K562 (cell line): Measurements from ENCODE around the gene RALGAPB. TPM values are rescaled to one million over a fixed set of nuclear protein-coding genes. Genes with fewer than 3 reads are reported as not detected.
A peak's percentile ranks its signal among the peaks of the same experiment; 100 is the strongest.

Source experiments
- ATAC-seq: fragments of 200-7000 bp; cut with Tn5 transposase; 3 replicates; pipeline ENCODE4 v1.9.1; 2020; ENCODE audit warnings: moderate library complexity
- BruUV-seq: library from RNA; stranded (reverse); fragments of 400-500 nt; replicated peaks from 2 replicates; lab custom pipeline; 2021; lab: Mats Ljungman, UMichigan
- CTCF ChIA-PET: fragments of 300-600 bp; formaldehyde crosslinking; extraction: SDS; loops from one replicate; lab custom pipeline; 2021; ENCODE audit warnings: low intra/inter-chr PET ratio; lab: Yijun Ruan, JAX
- POLR2A ChIA-PET: fragments of 300-600, 350-650 bp; sonication (Branson Sonifier 250); formaldehyde crosslinking; extraction: SDS; loops from one replicate; lab custom pipeline; 2021; ENCODE audit warnings: antibody characterized with exemption, inconsistent platforms; lab: Yijun Ruan, JAX
- DNase-seq, 4 experiments: peaks; one replicate each; pipeline versions ENCODE4 v3.0.0 to v3.0.0-alpha.2; 2011 to 2018; ENCODE audit warnings: low spot score in 3 of 4, mixed read lengths in 3 of 4; ENCODE audit errors: extremely low read depth in 1 of 4
- FAIRE-seq: peaks from 2 replicates; lab custom pipeline; 2011; peaks lifted over from hg19 to GRCh38; lab: Jason Lieb, UNC
- H2AFZ ChIP-seq: 2 replicates; pipeline ENCODE4 v1.6.0; 2011; ENCODE audit warnings: low read depth, low read length, control low read depth, inconsistent platforms
- H3K27ac ChIP-seq: fragments of 200-600 bp; 3 replicates; pipeline ENCODE4 v1.8.0; 2011; ENCODE audit warnings: low read depth, mild to moderate bottlenecking, control low read depth, inconsistent platforms, low read length, moderate library complexity, mixed read lengths; ENCODE audit errors: extremely low read depth
- H3K27me3 ChIP-seq, 2 experiments: fragments of 300-600 bp in 1 of 2; 2 replicates in 1 of 2; 3 replicates in 1 of 2; pipeline versions ENCODE4 v1.6.0 to v1.8.0; 2011; ENCODE audit warnings: inconsistent platforms in 2 of 2, low read length in 2 of 2, mild to moderate bottlenecking in 1 of 2, mixed read lengths in 1 of 2, moderate library complexity in 1 of 2; ENCODE audit not compliant: control insufficient read depth in 2 of 2, insufficient read depth in 2 of 2
- H3K36me3 ChIP-seq: fragments of 300-600 bp; 3 replicates; pipeline ENCODE4 v1.8.0; 2011; ENCODE audit warnings: mild to moderate bottlenecking, low read length, inconsistent platforms; ENCODE audit not compliant: control insufficient read depth, insufficient read depth
- H3K4me1 ChIP-seq, 2 experiments: fragments of 200-600 bp in 1 of 2; replicated peaks in 1 of 2; 2 replicates in 1 of 2; 3 replicates in 1 of 2; pipeline versions ENCODE4 v1.5.1 to v1.8.0; 2011; ENCODE audit warnings: inconsistent platforms in 2 of 2, low read length in 2 of 2, mild to moderate bottlenecking in 1 of 2, mixed read lengths in 1 of 2, moderate library complexity in 1 of 2; ENCODE audit not compliant: control insufficient read depth in 2 of 2, insufficient read depth in 2 of 2
- H3K4me2 ChIP-seq: 2 replicates; pipeline ENCODE4 v1.6.1; 2011; ENCODE audit warnings: low read length, control low read depth, inconsistent platforms, mixed read lengths; ENCODE audit not compliant: insufficient read depth
- H3K4me3 ChIP-seq: fragments of 200-600 bp; sonication (generic), shearing (Covaris generic); 2 replicates; pipeline ENCODE4 v1.5.1; 2016; ENCODE audit warnings: control low read depth, inconsistent platforms
- H3K79me2 ChIP-seq: fragments of 200-600 bp; 3 replicates; pipeline ENCODE4 v1.8.0; 2011; ENCODE audit warnings: low read length, inconsistent platforms; ENCODE audit not compliant: control insufficient read depth, insufficient read depth
- H3K9ac ChIP-seq, 2 experiments: 2 replicates each; pipeline versions ENCODE4 v1.6.0 to v1.6.1; 2011; ENCODE audit warnings: low read depth in 2 of 2, low read length in 2 of 2, control low read depth in 1 of 2, inconsistent platforms in 1 of 2, mild to moderate bottlenecking in 1 of 2, mixed read lengths in 1 of 2; ENCODE audit not compliant: insufficient read depth in 1 of 2
- H3K9me1 ChIP-seq: one replicate; pipeline ENCODE4 v1.6.0; 2011; ENCODE audit warnings: inconsistent platforms, mild to moderate bottlenecking, low read length, moderate library complexity; ENCODE audit not compliant: control insufficient read depth, insufficient read depth
- H3K9me3 ChIP-seq: replicated peaks from 2 replicates; pipeline ENCODE4 v1.5.1; 2011; ENCODE audit warnings: low read depth, low read length, inconsistent platforms; ENCODE audit not compliant: control insufficient read depth, insufficient read depth
- H4K20me1 ChIP-seq: replicated peaks from 2 replicates; pipeline ENCODE4 v1.6.1; 2011; ENCODE audit warnings: low read length, inconsistent platforms, mixed read lengths; ENCODE audit not compliant: control insufficient read depth, insufficient read depth
- BRD9 ChIP-seq: fragments of 450-650 bp; IDR thresholded peaks from 2 replicates; pipeline ENCODE4 v1.6.1; 2018; ENCODE audit warnings: low read depth; ENCODE audit not compliant: partially characterized antibody
- CBFA2T2 ChIP-seq: fragments of 450-650 bp; conservative IDR thresholded peaks from 2 replicates; pipeline ENCODE4 v1.6.1; 2017; ENCODE audit warnings: mild to moderate bottlenecking
- CBFA2T3 ChIP-seq: fragments of 450-650 bp; IDR thresholded peaks from 2 replicates; pipeline ENCODE4 v1.6.1; 2017
- NFRKB ChIP-seq: fragments of 450-650 bp; IDR thresholded peaks from 2 replicates; pipeline ENCODE4 v1.6.1; 2016; ENCODE audit warnings: low read depth
- TCF3 ChIP-seq: sonication (generic); formaldehyde crosslinking; IDR thresholded peaks from 2 replicates; pipeline ENCODE4 v1.4.0; 2020; ENCODE audit warnings: mild to moderate bottlenecking, missing genetic modification reagents
- ZKSCAN1 ChIP-seq: fragments of 150-350 bp; IDR thresholded peaks from 2 replicates; pipeline ENCODE4 v1.6.1; 2016; ENCODE audit warnings: low read depth, low read length
- ZNF24 ChIP-seq: fragments of 450-650 bp; IDR thresholded peaks from 2 replicates; pipeline ENCODE4 v1.6.1; 2016
- ZNF561 ChIP-seq: fragments of 450-650 bp; formaldehyde crosslinking; conservative IDR thresholded peaks from 2 replicates; pipeline ENCODE4 v1.4.0; 2020; ENCODE audit warnings: mild to moderate bottlenecking, moderate library complexity
- ZNF583 ChIP-seq: fragments of 250-450 bp; sonication (Bioruptor Pico); IDR thresholded peaks from 2 replicates; pipeline ENCODE4 v1.4.0; 2020
- WGBS: fragments of 100-300 bp; shearing (Covaris generic); methylation state at CpG from one replicate; pipeline ENCODE4 v1.1.6; 2016; ENCODE audit warnings: low coverage, mixed read lengths; ENCODE audit not compliant: insufficient coverage; ENCODE audit errors: missing lambda C conversion rate; 5-methylcytosine and 5-hydroxymethylcytosine counted together
- in situ Hi-C: fragments of 300-500 bp; cut with MboI; formaldehyde crosslinking; loops from 4 replicates; pipeline ENCODE4 v1.15.0; 2018; ENCODE audit warnings: inconsistent platforms, mixed read lengths
- intact Hi-C: fragments of 100-400 bp; cut with micrococcal nuclease; formaldehyde crosslinking; loops from 2 replicates; pipeline ENCODE4 v1.14.2; 2022
- polyA plus RNA-seq, 8 experiments: library from polyadenylated mRNA; depleted of rRNA in 4 of 8; stranded (reverse) in 5 of 8; unstranded in 3 of 8; fragments of >200 nt; fragmentation: Nextera tagmentation in 2 of 8; fragmentation: Illumina TruSeq in 1 of 8; extraction: Ambion mirVana in 2 of 8; extraction: Trizol in 1 of 8; gene quantifications; 2 replicates each; pipeline versions ENCODE4 v1.2.1 to v1.2.3, GENCODE V29; 2011 to 2014; ENCODE audit warnings: inconsistent platforms in 1 of 8, missing spikeins in 1 of 8
- total RNA-seq, 7 experiments: library from RNA; depleted of rRNA in 6 of 7; stranded (reverse); fragments of >200 nt in 6 of 7; fragmentation: Illumina TruSeq in 2 of 7; extraction: Trizol in 2 of 7; gene quantifications; 2 replicates each; pipeline versions ENCODE4 v1.2.1 to v1.2.3, GENCODE V29; 2011 to 2021; ENCODE audit warnings: low replicate concordance in 1 of 7
- TF ChIP-seq, protein P1 (sequence below): fragments of 250-450 bp; sonication (Bioruptor Pico); IDR thresholded peaks from 2 replicates; pipeline ENCODE4 v1.5.0; 2021; ENCODE audit warnings: mild to moderate bottlenecking, borderline replicate concordance
- TF ChIP-seq, protein P2 (sequence below): sonication (generic); formaldehyde crosslinking; IDR thresholded peaks from 2 replicates; pipeline ENCODE4 v1.8.1; 2023; ENCODE audit warnings: missing genetic modification reagents, mild to moderate bottlenecking, borderline replicate concordance

RALGAPB gene
- total and polyA plus RNA-seq, 9 of the 15 experiments (the other 6 are each of a cell fraction or from before 2014, with no cell fraction given): 4.3 to 25.6 (median 13.6) TPM

DNA sequence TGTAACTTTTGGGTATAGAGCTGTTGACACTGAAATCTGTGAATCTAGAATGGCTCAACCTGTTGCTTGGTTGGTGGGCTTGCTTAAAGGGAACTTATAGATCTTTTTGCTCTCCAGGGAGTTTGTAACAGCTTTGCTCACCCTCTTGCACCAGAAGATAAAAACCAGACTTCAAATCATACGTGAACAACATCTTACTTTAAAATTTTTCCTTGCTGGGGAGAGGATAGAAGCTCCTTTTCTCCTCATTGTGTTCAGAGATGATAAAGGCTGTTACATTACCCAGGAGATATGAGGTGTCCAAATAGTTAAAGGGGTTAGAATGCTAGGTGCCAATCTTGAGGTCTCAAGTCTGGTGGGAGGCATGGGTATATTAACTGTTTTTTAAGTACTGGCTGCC lies 46.8 kb downstream of the RALGAPB start:
- no TSS peak for BruUV-seq
- POLR2A ChIA-PET: interaction anchor here (0.6 to 2.3 kb wide), 8 partner anchors 14 to 256 kb away, joined by 3 to 7 read pairs (median 4); no protein-coding TSS in a partner anchor
- Histone ChIP-seq H3K36me3 (peaks cover 46% of the 10 kb centered on the region), H4K20me1 (no peaks in the 10 kb centered on the region), H2AFZ (no peak overlapping the region), H3K27ac (no peak overlapping the region), H3K4me1 (0 out of 5 replicates have a peak, but pooled peaks cover 0 to 3% of the 10 kb centered on the region in 2 experiments), H3K9ac (no peak overlapping the region), H3K9me3 (no peaks in the 10 kb centered on the region)
- 33% methylated on average over 1 of the region's 1 CpG for WGBS
- DNase-seq (peak in 1 of 4 experiments; percentile 12), ATAC-seq (no peak)
- TF ChIP-seq ZNF24: no peak
- TF ChIP-seq ZKSCAN1: no peak
- TF ChIP-seq, protein P1, sequence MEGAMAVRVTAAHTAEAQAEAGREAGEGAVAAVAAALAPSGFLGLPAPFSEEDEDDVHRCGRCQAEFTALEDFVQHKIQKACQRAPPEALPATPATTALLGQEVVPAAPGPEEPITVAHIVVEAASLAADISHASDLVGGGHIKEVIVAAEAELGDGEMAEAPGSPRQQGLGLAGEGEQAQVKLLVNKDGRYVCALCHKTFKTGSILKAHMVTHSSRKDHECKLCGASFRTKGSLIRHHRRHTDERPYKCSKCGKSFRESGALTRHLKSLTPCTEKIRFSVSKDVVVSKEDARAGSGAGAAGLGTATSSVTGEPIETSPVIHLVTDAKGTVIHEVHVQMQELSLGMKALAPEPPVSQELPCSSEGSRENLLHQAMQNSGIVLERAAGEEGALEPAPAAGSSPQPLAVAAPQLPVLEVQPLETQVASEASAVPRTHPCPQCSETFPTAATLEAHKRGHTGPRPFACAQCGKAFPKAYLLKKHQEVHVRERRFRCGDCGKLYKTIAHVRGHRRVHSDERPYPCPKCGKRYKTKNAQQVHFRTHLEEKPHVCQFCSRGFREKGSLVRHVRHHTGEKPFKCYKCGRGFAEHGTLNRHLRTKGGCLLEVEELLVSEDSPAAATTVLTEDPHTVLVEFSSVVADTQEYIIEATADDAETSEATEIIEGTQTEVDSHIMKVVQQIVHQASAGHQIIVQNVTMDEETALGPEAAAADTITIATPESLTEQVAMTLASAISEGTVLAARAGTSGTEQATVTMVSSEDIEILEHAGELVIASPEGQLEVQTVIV (CRISPR knock-in tag): no peak
- no peak for TF ChIP-seq BRD9
- TF ChIP-seq ZNF583 (CRISPR knock-in tag): no peak
- peak; percentile 48 for TF ChIP-seq CBFA2T3
- TF ChIP-seq ZNF561 (CRISPR knock-in tag): no peak
- TF ChIP-seq NFRKB: no peak
- 0 out of 2 replicates have a peak, but pooled peaks have one; percentile 10 for TF ChIP-seq CBFA2T2
- TF ChIP-seq, protein P2, sequence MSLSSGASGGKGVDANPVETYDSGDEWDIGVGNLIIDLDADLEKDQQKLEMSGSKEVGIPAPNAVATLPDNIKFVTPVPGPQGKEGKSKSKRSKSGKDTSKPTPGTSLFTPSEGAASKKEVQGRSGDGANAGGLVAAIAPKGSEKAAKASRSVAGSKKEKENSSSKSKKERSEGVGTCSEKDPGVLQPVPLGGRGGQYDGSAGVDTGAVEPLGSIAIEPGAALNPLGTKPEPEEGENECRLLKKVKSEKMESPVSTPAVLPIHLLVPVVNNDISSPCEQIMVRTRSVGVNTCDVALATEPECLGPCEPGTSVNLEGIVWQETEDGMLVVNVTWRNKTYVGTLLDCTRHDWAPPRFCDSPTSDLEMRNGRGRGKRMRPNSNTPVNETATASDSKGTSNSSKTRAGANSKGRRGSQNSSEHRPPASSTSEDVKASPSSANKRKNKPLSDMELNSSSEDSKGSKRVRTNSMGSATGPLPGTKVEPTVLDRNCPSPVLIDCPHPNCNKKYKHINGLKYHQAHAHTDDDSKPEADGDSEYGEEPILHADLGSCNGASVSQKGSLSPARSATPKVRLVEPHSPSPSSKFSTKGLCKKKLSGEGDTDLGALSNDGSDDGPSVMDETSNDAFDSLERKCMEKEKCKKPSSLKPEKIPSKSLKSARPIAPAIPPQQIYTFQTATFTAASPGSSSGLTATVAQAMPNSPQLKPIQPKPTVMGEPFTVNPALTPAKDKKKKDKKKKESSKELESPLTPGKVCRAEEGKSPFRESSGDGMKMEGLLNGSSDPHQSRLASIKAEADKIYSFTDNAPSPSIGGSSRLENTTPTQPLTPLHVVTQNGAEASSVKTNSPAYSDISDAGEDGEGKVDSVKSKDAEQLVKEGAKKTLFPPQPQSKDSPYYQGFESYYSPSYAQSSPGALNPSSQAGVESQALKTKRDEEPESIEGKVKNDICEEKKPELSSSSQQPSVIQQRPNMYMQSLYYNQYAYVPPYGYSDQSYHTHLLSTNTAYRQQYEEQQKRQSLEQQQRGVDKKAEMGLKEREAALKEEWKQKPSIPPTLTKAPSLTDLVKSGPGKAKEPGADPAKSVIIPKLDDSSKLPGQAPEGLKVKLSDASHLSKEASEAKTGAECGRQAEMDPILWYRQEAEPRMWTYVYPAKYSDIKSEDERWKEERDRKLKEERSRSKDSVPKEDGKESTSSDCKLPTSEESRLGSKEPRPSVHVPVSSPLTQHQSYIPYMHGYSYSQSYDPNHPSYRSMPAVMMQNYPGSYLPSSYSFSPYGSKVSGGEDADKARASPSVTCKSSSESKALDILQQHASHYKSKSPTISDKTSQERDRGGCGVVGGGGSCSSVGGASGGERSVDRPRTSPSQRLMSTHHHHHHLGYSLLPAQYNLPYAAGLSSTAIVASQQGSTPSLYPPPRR (CRISPR knock-in tag): no peak
- no peak; the same call in 1 of the 2 replicates for TF ChIP-seq TCF3
- TF ChIP-seq, all 486 proteins: peak for 2
- Histone ChIP-seq H3K79me2 (no peaks in the 10 kb centered on the region), H3K9me1 (no peaks in the 10 kb centered on the region), H3K4me2 (no peak overlapping the region), H3K27me3 (no peaks in the 10 kb centered on the region), H3K4me3 (no peak overlapping the region)
- in situ Hi-C loops: no loop called here
- intact Hi-C loops: no loop called here
- CTCF ChIA-PET: no interaction called here
- no peak for FAIRE-seq
